MM.1S (cell line): Measurements from ENCODE around the gene ERF.

ENCODE experiments used
- DNase-seq: peaks from one replicate; pipeline ENCODE4 v3.0.0-alpha.2; 2015
- H2AFZ ChIP-seq: fragments of 300-600 bp; sonication (generic); 2 replicates; pipeline ENCODE4 v1.6.0; 2016; ENCODE audit warnings: antibody characterized with exemption, low read length
- H3F3A ChIP-seq: fragments of 300-600 bp; sonication (generic); 2 replicates; pipeline ENCODE4 v1.6.1; 2016; ENCODE audit warnings: mild to moderate bottlenecking, antibody characterized with exemption, low read length, moderate library complexity, mixed read lengths; ENCODE audit not compliant: insufficient read depth
- H3K27ac ChIP-seq: fragments of 300-600 bp; sonication (generic); 2 replicates; pipeline ENCODE4 v1.5.1; 2016; ENCODE audit warnings: mild to moderate bottlenecking, low read length
- H3K27me3 ChIP-seq: fragments of 300-600 bp; sonication (generic); replicated peaks from 2 replicates; pipeline ENCODE4 v1.6.0; 2016; ENCODE audit warnings: low read length; ENCODE audit not compliant: insufficient read depth
- H3K36me3 ChIP-seq: fragments of 300-600 bp; sonication (generic); replicated peaks from 2 replicates; pipeline ENCODE4 v1.6.1; 2016; ENCODE audit warnings: mild to moderate bottlenecking, low read length, mixed read lengths; ENCODE audit not compliant: insufficient read depth
- H3K4me1 ChIP-seq: fragments of 300-600 bp; sonication (generic); 2 replicates; pipeline ENCODE4 v1.6.1; 2016; ENCODE audit warnings: low read length, mixed read lengths
- H3K4me2 ChIP-seq: fragments of 300-600 bp; sonication (generic); 2 replicates; pipeline ENCODE4 v1.6.0; 2016; ENCODE audit warnings: low read depth, low read length
- H3K4me3 ChIP-seq: fragments of 300-600 bp; sonication (generic); 2 replicates; pipeline ENCODE4 v1.5.1; 2016; ENCODE audit warnings: low read length, mixed read lengths
- H3K79me2 ChIP-seq: fragments of 300-600 bp; sonication (generic); 2 replicates; pipeline ENCODE4 v1.6.1; 2016; ENCODE audit warnings: mixed run types, low read length, mixed read lengths
- H3K9ac ChIP-seq: fragments of 300-600 bp; sonication (generic); 2 replicates; pipeline ENCODE4 v1.6.1; 2016; ENCODE audit warnings: low read length, mixed read lengths
- H3K9me2 ChIP-seq: fragments of 300-600 bp; sonication (generic); replicated peaks from 2 replicates; pipeline ENCODE4 v1.6.1; 2016; ENCODE audit warnings: mild to moderate bottlenecking, low read length, mixed read lengths; ENCODE audit not compliant: insufficient read depth
- H3K9me3 ChIP-seq: fragments of 300-600 bp; sonication (generic); replicated peaks from 2 replicates; pipeline ENCODE4 v1.6.1; 2016; ENCODE audit warnings: mild to moderate bottlenecking, low read length, mixed read lengths; ENCODE audit not compliant: insufficient read depth
- H4K20me1 ChIP-seq: fragments of 300-600 bp; sonication (generic); 2 replicates; pipeline ENCODE4 v1.6.1; 2016; ENCODE audit warnings: mild to moderate bottlenecking, low read length, moderate library complexity, mixed read lengths; ENCODE audit not compliant: insufficient read depth
- CTCF ChIP-seq: fragments of 300-600 bp; sonication (generic); IDR thresholded peaks from 2 replicates; pipeline ENCODE4 v1.5.1; 2016; ENCODE audit warnings: antibody characterized with exemption, low read length, mixed read lengths
- EZH2 ChIP-seq: fragments of 300-600 bp; sonication (generic); optimal IDR thresholded peaks from 2 replicates; pipeline ENCODE3; 2017; ENCODE audit warnings: low read depth, mild to moderate bottlenecking, antibody characterized with exemption, low read length, mixed read lengths
- EZH2phosphoT487 ChIP-seq: fragments of 300-600 bp; sonication (generic); IDR thresholded peaks from 2 replicates; pipeline ENCODE4 v1.6.1; 2018; ENCODE audit warnings: antibody characterized with exemption, low read length

The ERF gene

GRCh38 chr19:42251572-42252358, 3.2 kb downstream of the ERF start:
- Histone ChIP-seq H3K9me2 (no peaks in the 10 kb centered on the region), H3K9ac (no peak overlapping the region), H3K4me3 (no peak overlapping the region), H3K9me3 (no peaks in the 10 kb centered on the region), H2AFZ (no peak overlapping the region), H3K27me3 (peaks cover 9% of the 10 kb centered on the region), H4K20me1 (no peaks in the 10 kb centered on the region), H3K36me3 (no peaks in the 10 kb centered on the region), H3K4me1 (0 out of 2 replicates have a peak, but pooled peaks cover 8% of the 10 kb centered on the region), H3K4me2 (no peak overlapping the region), H3F3A (peaks cover under 1% of the 10 kb centered on the region; the same call in 1 of the 2 replicates), H3K27ac (no peak overlapping the region), H3K79me2 (peaks cover 29% of the 10 kb centered on the region)
- no peak for TF ChIP-seq CTCF
- no peak for TF ChIP-seq EZH2phosphoT487
- no peak for TF ChIP-seq EZH2
- peak; percentile 5 for DNase-seq

GRCh38 chr19:42250666-42251531, 4.0 kb downstream of the ERF start:
- Histone ChIP-seq H3K79me2 (peaks cover 29% of the 10 kb centered on the region), H3K4me3 (no peak overlapping the region), H3K36me3 (no peaks in the 10 kb centered on the region), H3K9me3 (no peaks in the 10 kb centered on the region), H3K9me2 (no peaks in the 10 kb centered on the region), H4K20me1 (no peaks in the 10 kb centered on the region), H3K4me2 (no peak overlapping the region), H3K9ac (no peak overlapping the region), H3K27me3 (peaks cover 2% of the 10 kb centered on the region; the same call in 1 of the 2 replicates), H3K4me1 (0 out of 2 replicates have a peak, but pooled peaks cover 8% of the 10 kb centered on the region), H3F3A (peaks cover 6% of the 10 kb centered on the region), H2AFZ (no peak overlapping the region), H3K27ac (no peak overlapping the region)
- TF ChIP-seq EZH2 (no peak), CTCF (no peak), EZH2phosphoT487 (no peak)
- DNase-seq = peak; percentile 4

- Histone ChIP-seq H3K9ac (no peak overlapping the region), H3K4me1 (peaks cover 8% of the 10 kb centered on the region; the same call in 1 of the 2 replicates), H3F3A (peaks cover 6% of the 10 kb centered on the region), H3K9me3 (no peaks in the 10 kb centered on the region), H2AFZ (no peak overlapping the region), H3K79me2 (peaks cover 29% of the 10 kb centered on the region), H3K4me3 (no peak overlapping the region), H3K36me3 (no peaks in the 10 kb centered on the region), H4K20me1 (no peaks in the 10 kb centered on the region), H3K27me3 (no peaks in the 10 kb centered on the region), H3K27ac (no peak overlapping the region), H3K4me2 (no peak overlapping the region), H3K9me2 (no peaks in the 10 kb centered on the region)
- no peak for DNase-seq
- TF ChIP-seq EZH2 (no peak), EZH2phosphoT487 (no peak), CTCF (no peak)
These were observed 4.7 kb downstream of the ERF start for GRCh38 chr19:42250183-42250665.
